ENCODE data around the gene SMU1.
A peak's percentile ranks its signal among the peaks of the same experiment; 100 is the strongest.
"Not testable (repeated sequence)": the region's sequence is repeated elsewhere in the genome, so short reads cannot be mapped to it uniquely, and the experiment has no call there.

The SMU1 gene

DNA sequence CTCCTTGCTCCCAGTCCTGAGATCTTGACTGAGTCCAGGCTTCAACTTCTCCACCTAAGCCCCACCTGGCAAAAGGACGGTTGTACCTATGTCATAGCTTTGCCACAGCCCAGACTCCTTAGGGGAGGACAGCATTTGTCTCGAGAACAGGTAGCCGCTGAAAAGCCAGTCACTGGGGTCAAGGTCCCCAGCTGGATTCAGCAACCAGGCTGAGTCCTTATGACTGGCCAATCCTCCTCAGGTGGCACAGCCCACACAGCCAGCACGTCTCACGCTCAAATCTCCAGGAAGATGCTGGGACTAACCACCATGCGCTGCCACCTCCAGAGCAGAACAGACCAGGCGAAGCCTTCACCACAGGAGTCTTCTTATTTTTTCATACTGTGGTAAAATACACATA, 27.9 kb upstream of the SMU1 start:
- no peak for DNase-seq

DNA sequence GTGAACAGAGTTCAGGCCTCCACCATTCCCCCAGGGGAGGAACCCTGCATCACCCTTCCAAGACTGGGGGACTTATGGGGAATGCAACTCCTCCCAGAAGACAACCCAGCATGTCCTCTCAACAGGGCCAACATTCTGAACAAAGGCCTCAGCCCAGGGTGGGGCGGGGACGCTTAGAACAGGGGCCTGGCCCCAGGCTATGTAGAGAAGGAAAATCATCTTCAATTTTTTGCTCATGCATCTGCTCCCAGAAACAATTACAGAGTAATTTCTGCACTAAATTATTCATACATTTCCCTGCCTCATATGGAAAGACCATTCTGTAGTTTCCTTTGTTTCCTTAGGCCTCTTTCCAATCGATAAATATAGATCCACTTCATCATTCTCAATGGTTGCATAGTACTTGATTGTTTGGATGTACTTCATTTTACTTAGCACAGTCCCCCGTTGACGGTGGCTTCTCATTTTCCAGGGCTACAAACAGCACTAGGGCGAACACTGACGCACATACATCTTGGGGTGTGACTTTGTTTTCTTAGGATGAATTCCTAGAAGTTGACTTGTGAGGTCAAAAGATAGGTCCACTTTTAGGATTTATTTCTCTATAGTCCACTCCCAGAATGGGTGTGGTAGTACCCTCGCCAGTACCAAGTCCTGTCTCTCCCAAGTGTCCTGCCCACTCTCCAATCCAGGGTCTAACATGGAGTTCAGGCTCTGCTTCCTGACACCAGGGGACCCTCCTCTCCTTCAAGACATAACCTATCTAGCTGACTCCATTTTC, 27.2 kb upstream of the SMU1 start:
- DNase-seq, result no peak

DNA sequence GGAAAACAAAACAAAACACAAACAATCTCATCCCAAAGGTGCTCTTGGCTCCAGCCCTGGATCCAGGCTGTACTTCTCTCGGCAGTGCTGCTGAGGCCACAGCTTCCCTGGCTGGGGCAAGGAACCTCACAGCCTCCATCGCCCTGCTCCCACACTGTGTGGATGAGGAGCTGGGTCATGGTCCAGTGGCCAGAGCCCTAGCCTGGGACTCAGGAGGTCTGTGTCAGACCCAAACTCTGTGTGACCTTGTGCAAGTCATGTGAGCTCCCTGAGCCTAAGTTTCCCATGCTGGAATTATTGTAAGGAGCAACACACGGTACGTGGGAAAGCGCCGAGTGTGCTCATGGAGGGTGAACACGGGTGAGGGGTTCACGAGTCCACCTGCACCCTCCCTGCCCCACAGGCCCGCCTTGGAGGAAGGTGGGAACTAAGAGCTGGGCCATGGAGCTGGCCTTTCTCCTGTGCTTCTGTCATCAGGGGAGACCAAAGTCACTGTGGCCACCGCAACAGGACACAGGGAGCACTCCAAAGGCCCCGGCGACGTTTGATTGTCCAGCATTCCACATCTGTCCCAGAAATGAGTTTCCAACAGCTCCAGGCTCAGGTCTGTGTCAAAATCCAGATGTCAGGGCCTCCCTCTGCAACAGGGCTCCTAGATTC, 26.2 kb upstream of the SMU1 start:
- no peak for DNase-seq

DNA sequence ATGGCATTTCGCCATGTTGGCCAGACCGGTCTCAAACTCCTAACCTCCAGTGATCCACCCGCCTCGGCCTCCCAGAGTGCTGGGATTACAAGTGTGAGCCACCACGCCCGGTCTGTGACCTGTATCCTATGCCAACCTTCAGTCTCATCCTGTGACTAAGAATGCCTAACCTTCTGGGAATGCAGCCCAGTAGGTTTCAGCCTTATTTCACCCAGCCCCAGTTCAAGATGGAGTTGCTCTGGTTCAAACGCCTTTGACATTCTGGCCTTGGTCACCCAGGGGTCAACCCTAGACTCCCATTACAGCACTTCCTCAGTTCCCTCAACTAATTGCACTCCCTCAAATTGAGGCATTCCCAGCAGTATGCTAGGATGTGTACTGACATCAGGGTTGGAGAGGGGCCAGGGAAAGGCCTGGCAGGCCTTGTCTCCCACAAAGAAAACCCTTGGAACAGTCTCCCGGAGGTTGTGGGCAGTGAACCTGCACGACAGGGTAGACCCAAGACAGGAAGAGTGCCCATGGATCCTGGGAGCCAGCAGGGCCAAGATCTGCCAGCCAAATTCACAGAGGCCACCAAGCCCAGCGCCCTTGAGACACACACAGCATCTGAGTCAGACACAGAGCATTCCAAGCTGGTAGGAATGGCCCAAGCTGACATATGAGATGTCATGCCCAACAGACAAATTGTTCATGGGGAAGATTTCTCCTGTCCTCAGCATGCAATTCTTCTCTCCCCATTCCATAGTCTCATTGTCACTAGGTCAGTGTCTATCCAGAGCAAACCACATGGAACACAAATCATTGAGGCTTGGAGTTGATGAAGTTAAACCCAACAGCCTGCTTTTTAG, 24.9 kb upstream of the SMU1 start:
- DNase-seq, result no peak

DNA sequence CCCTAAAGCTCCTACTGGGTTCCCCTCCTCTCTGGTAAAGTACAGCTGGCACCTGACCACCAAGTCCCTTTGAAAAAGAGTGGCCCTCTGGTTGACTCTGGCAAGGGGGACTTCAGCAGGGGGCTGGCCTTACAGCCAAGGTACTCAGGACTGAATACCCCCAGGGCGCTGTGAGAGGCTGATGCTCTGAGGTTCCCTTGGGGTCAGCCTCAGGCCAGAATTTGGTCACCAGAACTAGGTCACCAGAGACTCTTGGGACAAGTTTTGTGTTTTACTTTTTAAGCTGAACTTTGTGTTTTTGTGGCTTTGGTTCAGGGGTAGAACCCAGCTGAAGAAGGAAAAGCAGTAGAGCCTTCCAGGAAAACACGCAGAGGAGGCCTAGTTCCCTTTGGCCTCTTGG, 23.3 kb upstream of the SMU1 start:
- DNase-seq, result no peak

DNA sequence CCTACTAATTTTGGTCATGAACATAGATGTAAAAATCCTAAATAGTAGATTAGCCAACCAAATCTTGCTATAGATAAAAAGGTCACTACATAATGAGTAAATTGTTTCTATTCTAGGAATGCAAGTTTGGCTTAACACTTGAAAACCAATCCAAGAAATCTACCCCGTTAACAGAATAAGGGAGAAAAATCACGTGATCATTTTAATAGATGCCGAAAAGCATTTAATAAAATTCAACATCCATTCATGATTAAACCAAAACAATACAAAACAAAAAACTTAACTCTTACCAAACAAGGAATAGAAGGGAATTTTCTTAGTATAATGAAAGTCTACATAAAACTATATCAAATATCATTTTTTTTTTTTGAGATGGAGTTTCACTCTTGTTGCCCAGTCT, 20.7 kb upstream of the SMU1 start:
- no peak for DNase-seq

DNA sequence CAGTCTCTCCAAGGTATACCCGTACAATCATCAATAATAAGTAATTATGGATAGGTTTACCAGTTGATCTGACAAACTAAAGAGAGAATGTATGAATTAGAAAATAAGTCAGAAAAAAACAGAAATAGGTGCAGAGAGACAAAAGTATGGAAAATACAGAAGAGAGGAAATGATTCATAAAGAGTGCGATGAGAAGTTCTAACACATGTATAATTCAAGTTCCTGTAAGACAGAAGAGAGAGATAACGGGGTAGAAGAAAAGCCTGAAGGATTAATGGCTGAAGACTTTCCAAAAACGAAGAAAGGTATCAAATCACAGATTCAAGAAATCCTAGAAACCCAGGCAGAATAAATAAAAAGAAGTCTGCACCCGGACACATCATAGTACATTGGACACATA, 16.2 kb upstream of the SMU1 start:
- no peak for DNase-seq

DNA sequence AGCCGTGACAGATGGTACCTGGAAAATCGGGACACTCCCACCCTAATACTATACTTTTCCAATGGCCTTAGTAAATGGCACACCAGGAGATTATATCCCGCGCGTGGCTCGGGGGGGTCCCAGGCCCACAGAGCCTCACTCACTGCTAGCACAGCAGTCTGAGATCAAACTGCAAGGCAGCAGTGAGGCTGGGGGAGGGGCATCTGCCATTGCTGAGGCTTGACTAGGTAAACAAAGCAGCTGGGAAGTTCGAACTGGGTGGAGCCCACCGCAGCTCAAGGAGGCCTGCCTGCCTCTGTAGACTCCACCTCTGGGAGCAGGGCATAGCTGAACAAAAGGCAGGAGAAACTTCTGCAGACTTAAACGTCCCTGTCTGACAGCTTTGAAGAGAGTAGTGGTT, 9.2 kb upstream of the SMU1 start:
- DNase-seq, result not testable (repeated sequence)

DNA sequence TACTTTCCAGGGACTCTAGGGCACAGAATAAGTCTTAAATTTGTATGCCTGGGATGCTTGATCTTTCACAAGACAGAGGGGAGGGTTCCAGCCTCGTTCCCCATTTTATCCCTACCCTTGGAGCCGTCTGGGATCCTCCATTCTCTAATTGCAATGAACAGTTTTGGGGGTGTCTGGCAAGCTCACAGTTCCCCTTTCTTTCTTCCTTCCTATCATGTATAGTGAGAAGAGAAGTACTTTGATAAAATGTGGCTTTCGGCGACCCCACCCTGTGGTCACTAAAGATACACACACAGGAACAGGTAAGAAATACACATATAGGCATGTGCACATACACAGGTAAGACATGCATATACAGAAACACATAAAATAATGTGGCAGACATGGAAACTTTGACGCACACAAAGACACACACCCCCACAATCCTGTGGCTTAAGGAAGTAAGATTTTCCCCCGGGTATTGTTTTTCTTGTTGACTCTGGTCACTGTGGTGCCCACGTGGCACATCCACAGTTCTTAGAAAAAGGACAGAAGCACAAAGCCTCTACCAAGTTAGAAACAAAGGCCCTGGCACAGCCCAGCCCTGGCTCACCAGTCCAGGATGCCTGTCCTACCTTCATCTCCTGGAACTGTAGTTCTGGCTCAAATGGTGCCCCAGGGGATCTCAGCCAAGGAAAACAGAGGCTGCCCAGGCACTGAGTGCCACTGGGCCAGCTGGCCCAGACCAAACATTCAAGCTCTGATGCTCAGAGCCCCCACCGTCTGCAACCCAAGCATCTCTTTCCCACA, 6.3 kb upstream of the SMU1 start:
- no peak for DNase-seq

DNA sequence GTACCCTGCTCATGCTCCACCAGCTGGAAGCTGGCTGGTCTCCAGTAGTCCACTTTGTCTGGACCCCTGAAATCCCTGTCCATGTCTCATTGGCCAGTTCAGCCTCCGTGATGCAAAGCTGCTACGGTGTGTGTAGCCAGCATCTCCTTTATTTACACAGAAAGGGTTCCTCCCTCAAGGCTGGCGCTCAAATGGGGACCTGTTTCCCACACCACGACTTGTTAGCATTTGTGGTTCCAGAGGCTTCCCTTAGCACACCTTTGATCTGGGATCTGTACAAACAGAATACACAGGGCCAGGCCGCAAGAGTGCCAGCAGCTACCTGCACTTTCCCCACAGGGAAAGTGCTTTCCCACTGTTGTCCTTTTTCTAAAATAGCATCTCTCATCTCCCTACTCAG, 5.7 kb upstream of the SMU1 start:
- no peak for DNase-seq

DNA sequence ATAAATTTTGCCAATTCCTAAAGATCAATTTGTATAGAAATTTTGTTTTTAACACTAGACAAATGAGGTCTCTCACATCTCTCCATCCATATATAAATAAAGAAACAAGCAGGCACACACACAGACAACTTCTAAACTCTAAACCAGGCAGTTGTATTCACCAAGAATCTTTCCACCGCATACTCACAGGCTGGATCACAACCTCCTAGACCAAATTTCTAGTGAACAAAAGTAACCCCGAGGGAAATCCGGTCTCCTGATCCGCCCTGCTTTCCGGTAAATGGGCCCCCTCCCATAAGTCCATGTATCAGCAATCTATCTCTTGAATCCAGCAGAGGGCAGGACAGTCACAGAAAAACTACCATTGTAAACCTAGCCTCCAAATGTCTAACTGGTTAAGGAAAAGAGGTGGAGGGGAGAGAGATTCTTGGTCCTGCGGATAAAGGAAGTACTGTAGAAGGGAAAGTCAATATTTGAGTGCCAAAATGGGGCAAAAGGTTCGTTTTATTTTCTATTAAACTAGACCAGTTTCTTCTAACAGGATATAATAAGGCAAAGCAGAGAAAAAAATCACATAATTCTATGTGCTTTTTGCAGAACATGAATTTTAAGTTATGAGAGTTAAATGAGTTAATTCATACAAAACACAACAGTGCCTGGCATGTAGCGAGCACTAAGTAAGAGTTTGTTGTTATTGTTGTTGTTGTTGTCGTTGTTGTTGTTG, 4.8 kb upstream of the SMU1 start:
- DNase-seq, result peak; percentile 55

DNA sequence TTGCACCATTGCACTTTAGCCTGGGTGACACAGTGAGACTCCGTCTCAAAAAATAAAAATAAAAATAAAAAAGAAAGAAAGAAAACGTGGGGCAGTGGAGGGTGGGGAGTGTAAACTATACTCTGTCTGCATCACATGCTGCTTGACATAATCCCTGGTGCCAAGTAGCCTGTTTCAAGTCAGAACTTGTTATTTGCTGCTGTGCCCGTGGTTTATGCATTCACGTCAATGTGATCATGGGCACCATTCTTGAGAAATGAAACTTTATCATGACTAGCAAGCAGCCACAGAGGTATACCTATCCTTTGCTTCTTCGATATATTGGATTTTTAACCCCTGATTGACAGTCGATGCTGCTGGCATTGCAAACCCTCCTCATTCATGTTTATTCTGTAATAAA, 4.1 kb upstream of the SMU1 start:
- no peak for DNase-seq

DNA sequence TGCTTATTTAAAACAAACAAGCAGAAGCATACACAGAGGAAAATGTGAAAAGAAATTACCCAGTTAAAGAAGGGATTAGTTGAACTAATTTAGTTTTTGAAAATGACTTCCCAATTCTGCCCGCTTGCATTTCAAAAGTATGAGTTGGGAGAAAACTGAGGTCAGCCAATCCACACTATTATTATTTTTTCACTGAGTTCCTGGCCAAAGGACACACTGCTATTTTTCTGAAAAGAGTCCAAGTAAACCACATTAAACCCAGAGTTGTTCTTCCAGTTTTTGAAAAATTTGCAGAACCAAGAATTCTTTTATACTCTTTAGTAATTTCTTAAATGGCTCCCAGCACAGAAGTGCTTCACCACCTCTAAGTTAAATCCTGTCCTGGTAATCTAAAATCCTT, 7.5 kb downstream of the SMU1 start:
- no peak for DNase-seq

DNA sequence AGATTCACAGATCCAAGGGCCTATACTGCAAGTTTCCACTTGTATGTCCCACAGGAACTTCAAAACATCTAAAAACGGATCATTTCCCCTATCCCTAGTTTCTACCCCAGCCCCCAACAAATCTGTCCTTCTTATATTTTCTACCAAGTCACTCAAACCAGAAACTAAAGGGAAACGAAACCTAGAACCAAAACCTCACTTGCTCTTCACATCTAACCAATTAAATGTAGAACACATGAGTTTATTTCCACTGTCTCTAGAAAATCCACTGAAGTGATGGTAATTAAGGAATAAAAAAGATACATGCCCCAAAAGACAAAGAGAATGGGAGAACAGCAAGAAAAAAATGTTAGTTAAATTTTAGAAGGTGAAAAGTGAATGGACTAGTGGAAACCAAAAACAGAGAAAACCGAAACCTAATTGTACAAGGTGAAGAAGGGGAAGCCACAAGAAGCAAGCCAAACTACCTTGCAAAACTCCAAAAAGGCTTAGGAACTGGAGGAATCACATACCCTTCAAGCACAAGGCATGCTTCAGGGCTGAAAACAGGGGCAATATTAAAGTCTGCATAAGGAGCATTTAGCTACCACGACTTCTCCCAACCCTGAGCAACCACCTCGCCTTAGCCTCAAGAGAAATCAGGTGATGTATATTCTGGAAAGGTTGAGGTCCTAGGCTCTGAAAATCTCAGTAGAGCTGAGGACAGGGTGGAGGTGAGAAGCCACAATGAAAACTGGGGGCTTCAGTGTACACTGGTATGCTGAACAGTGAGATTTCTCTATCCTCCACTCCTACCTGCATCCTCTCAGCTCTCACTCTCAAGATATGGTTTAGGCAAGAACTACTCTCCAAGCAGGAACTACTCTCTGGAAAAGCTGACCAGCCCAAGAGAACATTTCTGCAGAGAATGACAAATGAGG, 11.1 kb downstream of the SMU1 start:
- DNase-seq, result no peak

DNA sequence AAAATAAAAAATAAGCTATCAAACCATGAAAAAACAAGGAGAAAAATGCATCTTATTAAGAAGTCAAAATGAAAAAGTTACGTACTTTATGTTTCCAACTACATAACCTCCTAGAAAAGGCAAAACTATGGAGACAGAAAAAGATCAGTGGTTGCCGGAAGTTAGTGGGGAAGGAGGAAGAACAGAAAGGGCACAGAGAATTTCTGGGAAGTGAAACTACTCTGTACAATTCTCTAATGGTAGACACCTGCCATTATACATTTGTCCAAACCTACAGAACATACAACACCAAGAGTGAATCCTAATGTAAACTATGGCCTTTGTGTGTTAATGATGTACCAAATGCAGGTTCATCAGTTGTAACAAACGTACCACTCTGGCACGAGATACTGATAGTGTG, 25.3 kb downstream of the SMU1 start:
- DNase-seq, result no peak

DNA sequence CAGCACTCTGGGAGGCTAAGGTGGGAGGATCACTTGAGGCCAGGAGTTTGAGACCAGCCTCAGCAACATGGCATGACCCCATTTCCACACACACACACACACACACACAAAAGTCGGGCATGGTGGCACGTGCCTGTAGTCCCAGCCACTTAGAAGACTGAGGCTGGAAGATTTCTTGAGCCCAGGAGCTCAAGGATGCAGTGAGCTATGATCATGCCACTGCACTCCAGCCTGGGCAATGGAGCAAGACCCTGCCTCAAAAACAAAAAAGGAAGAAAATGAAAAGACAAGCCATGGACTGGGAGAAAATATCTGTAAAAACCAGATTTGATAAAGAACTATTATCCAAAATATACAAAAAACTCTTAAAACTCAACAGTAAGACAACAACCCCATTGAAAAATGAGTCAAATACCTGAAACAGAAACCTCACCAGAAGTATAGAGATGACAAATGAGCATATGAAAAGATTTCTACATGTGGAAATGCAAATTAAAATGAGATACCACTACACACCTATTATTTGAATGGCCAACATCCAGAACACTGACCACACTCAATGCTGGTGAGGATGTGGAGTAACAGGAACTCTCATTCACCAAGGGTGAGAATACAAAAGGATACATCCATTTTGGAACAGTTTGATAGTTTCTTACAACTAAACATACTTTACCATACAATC, 26.7 kb downstream of the SMU1 start:
- DNase-seq, result no peak

DNA sequence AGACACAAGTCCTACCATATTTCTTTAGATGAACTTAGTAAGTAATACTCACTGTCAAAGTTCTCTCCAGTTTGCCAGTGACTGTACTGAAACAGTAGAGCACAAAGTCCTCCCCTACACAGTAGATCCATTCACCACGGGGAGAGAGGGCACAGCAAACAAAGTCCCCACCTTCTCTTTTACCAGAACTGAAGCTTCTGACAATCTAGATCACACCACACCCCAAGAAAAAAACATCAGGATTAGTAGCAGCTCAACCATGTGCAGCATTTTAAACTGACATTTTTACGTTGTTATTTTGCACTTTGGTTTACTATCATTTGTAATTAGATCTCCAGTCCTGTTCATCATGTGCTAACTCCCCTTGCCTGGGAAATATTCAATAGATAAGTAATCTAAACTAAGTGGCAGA, 28.4 kb downstream of the SMU1 start:
- no peak for DNase-seq

DNA sequence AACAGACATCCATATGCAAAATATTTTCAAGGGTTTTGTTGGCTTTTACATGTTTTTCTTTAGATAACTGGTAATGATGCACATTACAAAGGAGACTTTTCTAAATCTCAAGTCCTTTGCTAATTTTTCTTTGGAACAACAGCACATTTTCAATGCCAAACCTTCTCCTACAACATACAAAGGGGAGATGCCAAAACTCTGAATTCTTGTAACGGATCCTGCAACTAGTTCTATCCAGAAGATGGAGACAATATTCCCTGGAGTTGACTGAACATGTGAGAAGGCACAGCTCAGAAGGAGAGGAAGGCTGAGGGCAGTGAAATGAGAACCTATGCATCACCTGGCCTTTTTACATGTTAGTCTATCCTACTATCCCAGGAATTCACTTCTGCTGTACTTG, 30.4 kb downstream of the SMU1 start:
- DNase-seq, result no peak

DNA sequence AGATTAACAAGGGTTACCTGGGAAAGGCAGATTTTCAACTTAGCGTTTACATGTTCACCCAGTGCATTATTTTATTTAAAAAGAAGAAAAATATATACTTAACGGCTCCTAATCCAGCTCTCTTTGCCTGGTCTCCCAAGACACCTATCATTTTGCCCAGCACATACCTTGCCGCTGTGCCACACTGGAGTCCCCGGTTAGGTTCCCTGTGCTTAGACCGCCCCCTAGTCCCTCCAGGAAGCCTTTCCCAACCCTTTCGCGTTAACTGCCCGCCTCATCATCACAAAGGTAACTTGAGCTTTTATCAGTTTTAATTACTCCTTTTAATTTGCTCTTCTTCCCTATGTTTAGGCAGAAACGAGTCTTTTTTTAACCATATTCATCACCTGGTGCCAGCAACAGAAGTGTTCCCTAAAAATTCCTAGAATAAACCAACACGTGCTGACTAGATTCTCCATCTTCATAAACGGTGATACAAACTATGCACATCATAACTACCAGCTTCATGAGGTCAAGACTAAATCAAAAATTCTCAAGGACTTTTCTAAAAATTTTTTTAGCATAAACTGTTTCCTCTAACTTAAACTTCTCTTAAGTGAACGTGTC, 31.7 kb downstream of the SMU1 start:
- DNase-seq, result no peak

DNA sequence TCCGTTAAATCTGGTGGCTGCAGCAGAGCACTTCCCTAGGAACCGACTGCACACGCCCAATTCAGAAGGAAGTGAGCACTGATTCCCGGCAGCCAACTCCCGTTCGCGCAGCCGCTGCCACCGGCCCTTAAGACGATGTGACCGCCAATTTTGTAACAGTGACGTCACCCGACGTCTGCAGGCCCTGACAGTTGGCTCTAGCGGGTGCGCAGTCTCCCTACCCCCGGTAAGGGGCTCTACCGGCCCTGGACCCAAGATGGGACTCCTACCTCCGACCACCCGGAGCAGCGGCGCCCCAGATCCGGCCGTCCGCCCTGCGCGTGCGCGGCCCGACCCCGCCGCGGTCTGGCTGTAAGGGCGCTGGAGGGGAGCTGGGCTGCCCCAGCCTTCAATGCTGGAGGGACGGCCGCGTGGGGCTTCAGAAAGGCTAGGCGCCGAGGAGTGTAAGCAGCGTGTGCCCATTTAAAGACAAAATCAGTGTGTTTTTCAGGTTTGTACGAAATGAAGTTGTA, 32.3 kb downstream of the SMU1 start:
- peak; percentile 47 for DNase-seq

Measured in stimulated activated naive CD4-positive, alpha-beta T cell treated with Interleukin-2 at 50 U/mL for 16 hours (primary cell).